ENCODE results near the gene MEP1A. TPM values are rescaled to one million over a fixed set of nuclear protein-coding genes. Genes with fewer than 3 reads are reported as not detected.
"Not testable (repeated sequence)": the region's sequence is repeated elsewhere in the genome, so short reads cannot be mapped to it uniquely, and the experiment has no call there.

MEP1A gene
- total RNA-seq, 3 donors from 2014 or later (not counting 1 experiment from before 2014, with no cell fraction given), result not detected

DNA sequence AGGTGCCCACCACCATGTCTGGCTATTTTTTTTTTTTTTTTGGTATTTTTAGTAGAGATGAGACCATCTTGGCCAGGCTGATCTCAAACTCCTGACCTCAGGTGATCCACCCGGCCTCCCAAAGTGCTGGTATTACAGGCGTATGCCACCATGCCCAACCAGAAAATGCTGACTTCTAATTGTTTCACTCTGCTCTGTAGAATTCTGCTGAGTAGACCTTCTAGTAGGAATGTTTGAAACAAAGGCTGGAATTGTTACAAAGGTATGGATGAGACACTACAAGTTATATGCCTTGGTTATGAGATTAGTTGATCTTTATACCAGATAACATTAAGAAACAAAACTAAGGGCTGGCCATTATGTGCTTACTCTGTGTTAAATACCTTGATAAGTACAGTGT, 44.8 kb downstream of the MEP1A start:
- intact Hi-C loops (cut with micrococcal nuclease), result no loop called here
- H3K36me3 Mint-ChIP-seq, result peaks cover 13% of the 10 kb centered on the region
- H3K27me3 Mint-ChIP-seq (ENCODE audit: low read depth in 2 of 2), result peaks cover 0 to 7% of the 10 kb centered on the region in 2 donors
- DNase-seq, result no peak
- H3K9me3 Mint-ChIP-seq, result peaks cover 6 to 8% of the 10 kb centered on the region in 2 donors
- TF ChIP-seq, protein P1, sequence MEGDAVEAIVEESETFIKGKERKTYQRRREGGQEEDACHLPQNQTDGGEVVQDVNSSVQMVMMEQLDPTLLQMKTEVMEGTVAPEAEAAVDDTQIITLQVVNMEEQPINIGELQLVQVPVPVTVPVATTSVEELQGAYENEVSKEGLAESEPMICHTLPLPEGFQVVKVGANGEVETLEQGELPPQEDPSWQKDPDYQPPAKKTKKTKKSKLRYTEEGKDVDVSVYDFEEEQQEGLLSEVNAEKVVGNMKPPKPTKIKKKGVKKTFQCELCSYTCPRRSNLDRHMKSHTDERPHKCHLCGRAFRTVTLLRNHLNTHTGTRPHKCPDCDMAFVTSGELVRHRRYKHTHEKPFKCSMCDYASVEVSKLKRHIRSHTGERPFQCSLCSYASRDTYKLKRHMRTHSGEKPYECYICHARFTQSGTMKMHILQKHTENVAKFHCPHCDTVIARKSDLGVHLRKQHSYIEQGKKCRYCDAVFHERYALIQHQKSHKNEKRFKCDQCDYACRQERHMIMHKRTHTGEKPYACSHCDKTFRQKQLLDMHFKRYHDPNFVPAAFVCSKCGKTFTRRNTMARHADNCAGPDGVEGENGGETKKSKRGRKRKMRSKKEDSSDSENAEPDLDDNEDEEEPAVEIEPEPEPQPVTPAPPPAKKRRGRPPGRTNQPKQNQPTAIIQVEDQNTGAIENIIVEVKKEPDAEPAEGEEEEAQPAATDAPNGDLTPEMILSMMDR (IDR thresholded peaks at IDR 0.05), result no peak
- Histone ChIP-seq H3K27me3 (ENCODE audit: control insufficient read depth, insufficient read depth, low read length) (no peaks in the 10 kb centered on the region), H3K4me1 (ENCODE audit: control insufficient read depth, insufficient read depth, low read length) (no peaks in the 10 kb centered on the region), H3K9me3 (ENCODE audit: control insufficient read depth, insufficient read depth, low read length) (peaks cover 7% of the 10 kb centered on the region), H3K27ac (ENCODE audit: low read length) (no peak overlapping the region), H3K4me3 (ENCODE audit: low read length) (no peak overlapping the region), H3K36me3 (ENCODE audit: control insufficient read depth, insufficient read depth, low read length) (no peaks in the 10 kb centered on the region)
- no peak overlapping the region for H3K27ac Mint-ChIP-seq
- ATAC-seq, result no peak
- WGBS (ENCODE audit: insufficient coverage), result 97% methylated on average over 2 of the region's 2 CpGs
- no peak overlapping the region for H3K4me3 Mint-ChIP-seq
- H3K4me1 Mint-ChIP-seq, result no peaks in the 10 kb centered on the region

DNA sequence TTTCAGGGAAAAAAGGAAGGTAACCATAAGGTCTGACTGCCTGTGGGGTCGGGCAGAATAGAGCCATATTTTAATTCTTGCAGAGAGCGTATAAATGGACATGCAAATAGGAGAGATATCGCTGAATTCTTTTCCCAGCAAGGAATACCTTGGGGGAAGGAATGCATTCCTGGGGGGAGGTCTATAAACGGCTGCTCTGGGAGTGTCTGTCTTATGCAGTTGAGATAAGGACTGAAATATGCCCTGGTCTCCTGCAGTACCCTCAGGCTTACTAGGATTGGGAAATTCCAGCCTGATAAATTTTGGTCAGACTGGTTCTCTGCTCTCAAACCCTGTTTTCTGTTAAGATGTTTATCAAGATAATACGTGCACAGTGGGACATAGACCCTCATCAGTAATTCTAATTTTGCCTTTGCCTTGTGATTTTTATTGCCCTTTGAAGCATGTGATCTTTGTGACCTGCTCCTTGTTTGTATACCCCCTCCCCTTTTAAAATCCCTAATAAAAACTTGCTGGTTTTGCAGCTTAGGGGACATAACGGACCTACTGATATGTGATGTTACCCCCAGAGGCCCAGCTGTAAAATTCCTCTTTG, 49.2 kb downstream of the MEP1A start:
- not testable (repeated sequence) for H3K27ac Mint-ChIP-seq; H3K4me1 ChIP-seq (ENCODE audit: control insufficient read depth, insufficient read depth, low read length); ATAC-seq; DNase-seq; H3K4me3 Mint-ChIP-seq; H3K36me3 ChIP-seq (ENCODE audit: control insufficient read depth, insufficient read depth, low read length); H3K9me3 Mint-ChIP-seq; H3K27me3 ChIP-seq (ENCODE audit: control insufficient read depth, insufficient read depth, low read length); H3K9me3 ChIP-seq (ENCODE audit: control insufficient read depth, insufficient read depth, low read length); H3K4me1 Mint-ChIP-seq; H3K27me3 Mint-ChIP-seq (ENCODE audit: low read depth in 2 of 2); H3K4me3 ChIP-seq (ENCODE audit: low read length); H3K27ac ChIP-seq (ENCODE audit: low read length)
- H3K36me3 Mint-ChIP-seq, result peaks cover 14% of the 10 kb centered on the region
- intact Hi-C loops (cut with micrococcal nuclease), result loop anchor here (10.0 kb wide), 1 partner anchor 202 kb away; the partner anchor contains the start of gene ADGRF1
- 95% methylated on average over 4 of the region's 6 CpGs for WGBS (ENCODE audit: insufficient coverage)

DNA sequence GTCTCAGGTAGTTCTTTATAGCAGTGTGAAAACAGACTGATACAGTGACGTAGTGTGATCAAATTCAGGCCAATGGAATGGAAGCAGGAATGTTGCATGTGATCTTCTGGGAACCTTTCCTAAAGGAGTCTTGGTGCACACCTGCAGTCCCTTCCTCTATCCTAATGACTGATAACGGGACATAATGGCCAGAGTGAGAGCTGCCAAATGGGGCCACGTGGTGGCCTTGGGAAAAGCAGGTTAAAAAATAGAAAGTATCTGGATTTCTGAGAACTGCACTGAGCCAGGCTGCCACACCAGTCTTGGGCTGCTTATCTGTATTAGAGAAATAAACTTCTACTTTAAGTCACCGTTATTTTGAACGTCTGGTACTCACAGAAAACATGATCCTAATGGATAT, 51.9 kb downstream of the MEP1A start:
- Mint-ChIP-seq H3K9me3 (peaks cover 6 to 10% of the 10 kb centered on the region in 2 donors), H3K4me1 (peaks cover 6% of the 10 kb centered on the region in 2 donors), H3K27ac (no peak overlapping the region), H3K4me3 (no peak overlapping the region), H3K27me3 (ENCODE audit: low read depth in 2 of 2) (peaks cover 9 to 12% of the 10 kb centered on the region in 2 donors), H3K36me3 (peaks cover 14% of the 10 kb centered on the region)
- no peaks in the 10 kb centered on the region for H3K4me1 ChIP-seq (ENCODE audit: control insufficient read depth, insufficient read depth, low read length)
- WGBS (ENCODE audit: insufficient coverage), result 79% methylated on average over 3 of the region's 5 CpGs
- ATAC-seq (no peak), DNase-seq (no peak)
- no peak overlapping the region for H3K27ac ChIP-seq (ENCODE audit: low read length)
- H3K4me3 ChIP-seq (ENCODE audit: low read length), result no peak overlapping the region
- H3K27me3 ChIP-seq (ENCODE audit: control insufficient read depth, insufficient read depth, low read length), result no peaks in the 10 kb centered on the region
- H3K36me3 ChIP-seq (ENCODE audit: control insufficient read depth, insufficient read depth, low read length), result no peaks in the 10 kb centered on the region
- intact Hi-C loops (cut with micrococcal nuclease), result loop anchor here (10.0 kb wide), 1 partner anchor 200 kb away; the partner anchor contains the start of gene ADGRF1
- TF ChIP-seq, protein P1 (IDR thresholded peaks at IDR 0.05), result no peak
- H3K9me3 ChIP-seq (ENCODE audit: control insufficient read depth, insufficient read depth, low read length), result peaks cover 7% of the 10 kb centered on the region

DNA sequence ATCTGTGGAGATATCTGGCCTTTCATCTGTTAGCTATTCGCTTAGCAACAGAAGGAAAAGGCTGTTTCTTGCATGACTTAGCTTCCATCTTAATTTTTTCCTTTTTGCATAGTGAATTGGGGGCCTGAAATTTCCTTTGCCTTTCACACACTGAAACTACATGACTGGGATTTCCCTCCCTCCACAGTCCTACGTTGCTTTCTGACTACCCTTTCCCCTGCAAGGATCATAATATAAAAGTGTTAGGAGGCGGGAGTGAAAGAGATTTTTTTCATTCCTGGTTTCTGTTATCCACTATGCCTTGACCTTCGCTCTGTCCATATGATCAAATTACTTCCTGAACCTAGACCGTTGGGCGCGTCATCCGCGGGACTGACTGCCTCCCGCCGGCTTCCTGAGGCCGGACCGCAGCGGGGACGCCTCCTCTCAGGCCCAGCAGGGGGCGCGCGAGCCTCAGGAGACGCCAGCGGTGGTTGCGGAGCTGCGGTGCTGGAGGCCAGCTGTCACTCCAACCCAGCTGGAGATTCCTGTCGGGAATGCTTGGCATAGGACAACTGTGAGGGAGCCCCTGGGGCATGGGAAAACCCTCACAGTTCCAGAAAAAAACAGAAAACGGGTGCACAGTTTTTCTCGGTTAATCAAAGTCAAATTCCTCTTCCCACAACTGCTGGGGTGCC, 55.6 kb downstream of the MEP1A start:
- Histone ChIP-seq H3K36me3 (ENCODE audit: control insufficient read depth, insufficient read depth, low read length) (no peaks in the 10 kb centered on the region), H3K27ac (ENCODE audit: low read length) (no peak overlapping the region), H3K27me3 (ENCODE audit: control insufficient read depth, insufficient read depth, low read length) (no peaks in the 10 kb centered on the region), H3K9me3 (ENCODE audit: control insufficient read depth, insufficient read depth, low read length) (no peaks in the 10 kb centered on the region), H3K4me1 (ENCODE audit: control insufficient read depth, insufficient read depth, low read length) (no peaks in the 10 kb centered on the region), H3K4me3 (ENCODE audit: low read length) (no peak overlapping the region)
- Mint-ChIP-seq H3K4me1 (peaks cover 6% of the 10 kb centered on the region in 2 donors), H3K27me3 (ENCODE audit: low read depth in 2 of 2) (peaks cover 12 to 13% of the 10 kb centered on the region in 2 donors), H3K4me3 (peak overlapping the region; percentile 55), H3K9me3 (no peaks in the 10 kb centered on the region), H3K27ac (no peak overlapping the region), H3K36me3 (no peaks in the 10 kb centered on the region)
- DNase-seq (peak; percentile 57 to 64), ATAC-seq (peak; percentile 55 to 93 (median 76))
- 10% methylated on average over 23 of the region's 25 CpGs for WGBS (ENCODE audit: insufficient coverage)
- intact Hi-C loops (cut with micrococcal nuclease), result loop anchor here (10.0 kb wide), 1 partner anchor 196 kb away; the partner anchor contains the start of gene ADGRF1
- TF ChIP-seq, protein P1 (IDR thresholded peaks at IDR 0.05), result peak; percentile 72
